ENCODE results near the gene CAPN15.
"Not testable (repeated sequence)": the region's sequence is repeated elsewhere in the genome, so short reads cannot be mapped to it uniquely, and the experiment has no call there.

The CAPN15 gene

GRCh38 chr16:595094-595528, 67.6 kb downstream of the CAPN15 start:
- DNase-seq: no peak

GRCh38 chr16:595942-596735, 68.6 kb downstream of the CAPN15 start:
- DNase-seq: no peak

GRCh38 chr16:596736-597060, 69.2 kb downstream of the CAPN15 start:
- DNase-seq: no peak

GRCh38 chr16:597655-598054, 70.1 kb downstream of the CAPN15 start:
- DNase-seq: not testable (repeated sequence)

GRCh38 chr16:598823-599739, 71.6 kb downstream of the CAPN15 start:
- DNase-seq: no peak

- DNase-seq: no peak
Measured at GRCh38 chr16:600781-601180, 73.3 kb downstream of the CAPN15 start.

GRCh38 chr16:603933-604332, 76.4 kb downstream of the CAPN15 start:
- DNase-seq: no peak

Measured in activated CD4-positive, CD25-positive, alpha-beta regulatory T cell (primary cell).